Neural cell (in vitro differentiated cells): Measurements from ENCODE around the gene SYNPO2. TPM values are rescaled to one million over a fixed set of nuclear protein-coding genes. Genes with fewer than 3 reads are reported as not detected.

Experiments
- H2AFZ ChIP-seq: fragments of 200-600, 300-800 bp; sonication (generic), shearing (Covaris generic); 2 replicates; pipeline ENCODE4 v1.6.0; 2014; ENCODE audit warnings: low read depth, mild to moderate bottlenecking, antibody characterized with exemption, low read length, moderate library complexity
- H3F3A ChIP-seq: fragments of 200-600 bp; shearing (Covaris generic); 2 replicates; pipeline ENCODE4 v1.6.1; 2016; ENCODE audit warnings: mild to moderate bottlenecking, moderate library complexity, mixed read lengths, antibody characterized with exemption, low read length; ENCODE audit not compliant: insufficient read depth, poor library complexity, severe bottlenecking
- H3K27ac ChIP-seq: fragments of 200-600, 300-800 bp; sonication (generic), shearing (Covaris generic); 2 replicates; pipeline ENCODE4 v1.5.1; 2014; ENCODE audit warnings: mild to moderate bottlenecking, low read length, moderate library complexity
- H3K27me3 ChIP-seq: fragments of 300-800, 200-600 bp; sonication (generic), shearing (Covaris generic); 2 replicates; pipeline ENCODE4 v1.6.0; 2014; ENCODE audit warnings: mild to moderate bottlenecking, low read depth, low read length, moderate library complexity; ENCODE audit not compliant: insufficient read depth
- H3K36me3 ChIP-seq: fragments of 300-800, 200-600 bp; sonication (generic), shearing (Covaris generic); 2 replicates; pipeline ENCODE4 v1.5.1; 2014; ENCODE audit warnings: mild to moderate bottlenecking, antibody characterized with exemption, low read length, moderate library complexity; ENCODE audit not compliant: insufficient read depth
- H3K4me2 ChIP-seq: fragments of 300-800, 200-600 bp; sonication (generic), shearing (Covaris generic); 2 replicates; pipeline ENCODE4 v1.6.0; 2014; ENCODE audit warnings: mild to moderate bottlenecking, low read length
- H3K4me3 ChIP-seq: fragments of 300-800, 200-600 bp; sonication (generic), shearing (Covaris generic); 2 replicates; pipeline ENCODE4 v1.5.1; 2014; ENCODE audit warnings: mild to moderate bottlenecking, low read length, moderate library complexity
- H3K79me2 ChIP-seq: fragments of 200-600 bp; shearing (Covaris generic); replicated peaks from 2 replicates; pipeline ENCODE4 v1.6.0; 2014; ENCODE audit warnings: mild to moderate bottlenecking, low read length, moderate library complexity; ENCODE audit not compliant: insufficient read depth
- H3K9ac ChIP-seq: fragments of 300-800, 200-600 bp; sonication (generic), shearing (Covaris generic); 2 replicates; pipeline ENCODE4 v1.6.1; 2016; ENCODE audit warnings: mild to moderate bottlenecking, low read length, mixed read lengths
- H3K9me2 ChIP-seq: fragments of 200-600 bp; shearing (Covaris generic); 2 replicates; pipeline ENCODE4 v1.6.1; 2016; ENCODE audit warnings: mild to moderate bottlenecking, low read length, mixed read lengths; ENCODE audit not compliant: insufficient read depth
- H3K9me3 ChIP-seq: fragments of 200-600, 300-800 bp; sonication (generic), shearing (Covaris generic); 2 replicates; pipeline ENCODE4 v1.6.1; 2016; ENCODE audit warnings: mild to moderate bottlenecking, mixed run types, low read length, moderate library complexity, mixed read lengths
- H4K20me1 ChIP-seq: fragments of 200-600 bp; shearing (Covaris generic); 2 replicates; pipeline ENCODE4 v1.6.1; 2016; ENCODE audit warnings: mild to moderate bottlenecking, mixed run types; ENCODE audit not compliant: insufficient read depth
- EP300 ChIP-seq: fragments of 450-650 bp; conservative IDR thresholded peaks from 2 replicates; pipeline ENCODE4 v1.6.1; 2014; ENCODE audit warnings: antibody characterized with exemption, mild to moderate bottlenecking, moderate library complexity; ENCODE audit not compliant: poor library complexity, severe bottlenecking
- EZH2 ChIP-seq: fragments of 200-600, 300-800 bp; shearing (Covaris generic), sonication (generic); IDR thresholded peaks from 2 replicates; pipeline ENCODE4 v1.6.1; 2014; ENCODE audit warnings: antibody characterized with exemption, low read length, borderline replicate concordance, mild to moderate bottlenecking; ENCODE audit not compliant: insufficient read depth, poor library complexity, severe bottlenecking
- MXI1 ChIP-seq: fragments of 450-650 bp; conservative IDR thresholded peaks from 2 replicates; pipeline ENCODE4 v1.6.1; 2014; ENCODE audit warnings: antibody characterized with exemption, mild to moderate bottlenecking; ENCODE audit not compliant: poor library complexity, severe bottlenecking
- POLR2AphosphoS5 ChIP-seq: IDR thresholded peaks from 2 replicates; pipeline ENCODE4 v1.6.1; 2012
- RAD21 ChIP-seq: fragments of 450-650 bp; conservative IDR thresholded peaks from 2 replicates; pipeline ENCODE4 v1.6.1; 2014; ENCODE audit warnings: antibody characterized with exemption, mild to moderate bottlenecking, moderate library complexity
- SMC3 ChIP-seq: fragments of 450-650 bp; conservative IDR thresholded peaks from 2 replicates; pipeline ENCODE4 v1.6.1; 2014; ENCODE audit warnings: antibody characterized with exemption, mild to moderate bottlenecking, moderate library complexity; ENCODE audit not compliant: poor library complexity
- TAF1 ChIP-seq: IDR thresholded peaks from 2 replicates; pipeline ENCODE4 v1.6.1; 2012; ENCODE audit warnings: low read depth
- polyA plus RNA-seq: library from polyadenylated mRNA; depleted of rRNA; stranded (reverse); fragments of >200 nt; gene quantifications from 2 replicates; pipeline ENCODE4 v1.2.3, GENCODE V29; 2014
- TF ChIP-seq, protein P1 (sequence below): fragments of 450-650 bp; IDR thresholded peaks from 2 replicates; pipeline ENCODE4 v1.5.1; 2014; ENCODE audit warnings: antibody characterized with exemption, mild to moderate bottlenecking, moderate library complexity; ENCODE audit not compliant: poor library complexity, severe bottlenecking
- TF ChIP-seq, protein P2 (sequence below): IDR thresholded peaks from 2 replicates; pipeline ENCODE4 v1.6.1; 2012; ENCODE audit warnings: borderline replicate concordance

Gene SYNPO2
- polyA plus RNA-seq, 1 donor from 2014 or later, result 0.14 TPM

DNA sequence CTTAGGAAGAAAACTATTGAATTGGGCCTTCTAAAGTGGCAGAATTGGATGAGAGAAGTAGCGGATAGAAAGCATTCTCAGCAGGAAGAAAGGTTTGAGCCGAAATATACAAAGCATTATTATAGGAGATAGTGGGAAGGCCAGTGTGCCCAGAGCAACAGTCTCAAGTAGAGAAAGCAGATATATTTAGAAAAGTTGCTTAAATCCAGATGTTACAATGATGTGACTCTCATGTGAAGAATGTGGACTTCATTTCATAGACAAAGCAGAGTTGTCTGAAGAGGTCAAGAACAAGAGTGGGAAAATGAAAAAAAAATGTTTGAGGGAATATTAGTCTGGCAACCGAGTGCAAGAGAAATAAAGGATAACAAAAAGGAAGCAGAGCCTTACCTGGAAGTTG, 66.9 kb downstream of the SYNPO2 start:
- H3K9me2 ChIP-seq, result no peaks in the 10 kb centered on the region
- no peaks in the 10 kb centered on the region for H3K27me3 ChIP-seq
- no peaks in the 10 kb centered on the region for H4K20me1 ChIP-seq
- no peak overlapping the region for H3K4me3 ChIP-seq
- H3K9me3 ChIP-seq, result no peaks in the 10 kb centered on the region
- H3K27ac ChIP-seq, result no peak overlapping the region
- TF ChIP-seq TAF1 (no peak), EZH2 (no peak), EP300 (no peak), MXI1 (no peak)
- TF ChIP-seq, protein P1, sequence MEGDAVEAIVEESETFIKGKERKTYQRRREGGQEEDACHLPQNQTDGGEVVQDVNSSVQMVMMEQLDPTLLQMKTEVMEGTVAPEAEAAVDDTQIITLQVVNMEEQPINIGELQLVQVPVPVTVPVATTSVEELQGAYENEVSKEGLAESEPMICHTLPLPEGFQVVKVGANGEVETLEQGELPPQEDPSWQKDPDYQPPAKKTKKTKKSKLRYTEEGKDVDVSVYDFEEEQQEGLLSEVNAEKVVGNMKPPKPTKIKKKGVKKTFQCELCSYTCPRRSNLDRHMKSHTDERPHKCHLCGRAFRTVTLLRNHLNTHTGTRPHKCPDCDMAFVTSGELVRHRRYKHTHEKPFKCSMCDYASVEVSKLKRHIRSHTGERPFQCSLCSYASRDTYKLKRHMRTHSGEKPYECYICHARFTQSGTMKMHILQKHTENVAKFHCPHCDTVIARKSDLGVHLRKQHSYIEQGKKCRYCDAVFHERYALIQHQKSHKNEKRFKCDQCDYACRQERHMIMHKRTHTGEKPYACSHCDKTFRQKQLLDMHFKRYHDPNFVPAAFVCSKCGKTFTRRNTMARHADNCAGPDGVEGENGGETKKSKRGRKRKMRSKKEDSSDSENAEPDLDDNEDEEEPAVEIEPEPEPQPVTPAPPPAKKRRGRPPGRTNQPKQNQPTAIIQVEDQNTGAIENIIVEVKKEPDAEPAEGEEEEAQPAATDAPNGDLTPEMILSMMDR, result no peak
- no peak overlapping the region for H3K4me2 ChIP-seq
- H3K36me3 ChIP-seq, result no peaks in the 10 kb centered on the region
- H2AFZ ChIP-seq, result no peak overlapping the region
- no peaks in the 10 kb centered on the region for H3K79me2 ChIP-seq
- H3K9ac ChIP-seq, result no peak overlapping the region
- H3F3A ChIP-seq, result no peaks in the 10 kb centered on the region

DNA sequence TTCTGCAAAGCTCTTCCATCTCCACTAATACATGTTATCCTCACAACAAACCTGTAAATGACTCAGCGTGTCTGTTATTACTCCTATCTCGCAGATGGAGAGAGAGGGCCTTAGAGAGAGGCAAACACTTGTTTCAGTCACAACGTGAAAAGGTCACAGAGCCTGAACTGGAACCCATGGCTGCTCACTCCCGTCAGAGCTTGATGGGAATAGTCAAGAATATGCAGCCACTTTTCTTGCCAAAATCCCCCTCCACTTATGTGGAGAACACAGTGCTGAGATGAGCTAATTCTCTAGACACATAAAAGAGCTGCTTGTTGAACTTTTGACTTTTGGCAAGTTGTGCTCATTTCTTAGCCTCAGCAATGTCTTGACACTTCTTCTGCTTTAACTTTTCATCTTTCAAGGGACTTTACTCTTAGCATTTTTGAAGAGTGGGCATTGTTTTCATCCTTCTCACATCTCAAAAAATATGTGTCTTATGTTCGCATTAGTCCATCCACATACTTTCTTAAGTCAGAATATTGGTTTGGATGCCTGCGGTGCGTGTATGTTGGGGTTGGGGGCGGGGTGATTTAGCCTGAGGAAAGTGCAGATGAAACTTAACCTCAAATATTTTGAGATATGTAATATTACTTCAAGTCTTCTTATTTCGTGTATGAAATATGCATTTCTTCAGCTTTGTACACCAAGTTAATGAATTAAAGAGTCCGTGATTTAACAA, 69.2 kb downstream of the SYNPO2 start:
- H3K36me3 ChIP-seq, result no peaks in the 10 kb centered on the region
- no peaks in the 10 kb centered on the region for H3K79me2 ChIP-seq
- no peak overlapping the region for H3K4me2 ChIP-seq
- H4K20me1 ChIP-seq, result no peaks in the 10 kb centered on the region
- TF ChIP-seq SMC3 (no peak), EZH2 (no peak), TAF1 (no peak)
- TF ChIP-seq, protein P1, result no peak
- no peaks in the 10 kb centered on the region for H3K9me2 ChIP-seq
- H3K4me3 ChIP-seq, result no peak overlapping the region
- H3K27me3 ChIP-seq, result no peaks in the 10 kb centered on the region
- no peak overlapping the region for H3K27ac ChIP-seq
- H3F3A ChIP-seq, result no peaks in the 10 kb centered on the region
- H2AFZ ChIP-seq, result no peak overlapping the region
- no peaks in the 10 kb centered on the region for H3K9me3 ChIP-seq
- H3K9ac ChIP-seq, result no peak overlapping the region

DNA sequence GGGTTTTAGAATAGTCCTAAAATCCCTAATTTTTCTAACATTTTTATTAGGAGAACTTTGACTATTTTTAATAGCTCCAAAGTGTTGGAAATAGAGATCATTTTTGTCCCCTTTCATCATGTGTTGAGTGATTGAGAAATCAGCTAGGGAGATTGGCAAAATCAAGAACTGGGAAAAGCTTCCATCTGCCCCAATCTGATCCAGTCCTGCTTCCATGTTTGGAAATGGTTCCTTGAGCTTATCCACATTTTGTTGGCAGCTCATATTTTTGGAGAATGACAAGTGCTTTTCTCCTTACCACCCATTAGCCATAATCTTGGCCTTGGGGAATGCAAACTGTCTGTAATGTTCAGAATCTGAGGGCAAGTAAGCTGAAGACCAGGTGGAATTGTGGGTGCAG, 73.9 kb downstream of the SYNPO2 start:
- no peaks in the 10 kb centered on the region for H3K27me3 ChIP-seq
- H2AFZ ChIP-seq, result no peak overlapping the region

More for the DNA sequence above, 73.9 kb downstream of the SYNPO2 start:
- H3K4me2 ChIP-seq, result no peak overlapping the region
- TF ChIP-seq RAD21 (no peak), EP300 (no peak), TAF1 (no peak), MXI1 (no peak), SMC3 (no peak), EZH2 (no peak), POLR2AphosphoS5 (no peak)
- TF ChIP-seq, protein P2, sequence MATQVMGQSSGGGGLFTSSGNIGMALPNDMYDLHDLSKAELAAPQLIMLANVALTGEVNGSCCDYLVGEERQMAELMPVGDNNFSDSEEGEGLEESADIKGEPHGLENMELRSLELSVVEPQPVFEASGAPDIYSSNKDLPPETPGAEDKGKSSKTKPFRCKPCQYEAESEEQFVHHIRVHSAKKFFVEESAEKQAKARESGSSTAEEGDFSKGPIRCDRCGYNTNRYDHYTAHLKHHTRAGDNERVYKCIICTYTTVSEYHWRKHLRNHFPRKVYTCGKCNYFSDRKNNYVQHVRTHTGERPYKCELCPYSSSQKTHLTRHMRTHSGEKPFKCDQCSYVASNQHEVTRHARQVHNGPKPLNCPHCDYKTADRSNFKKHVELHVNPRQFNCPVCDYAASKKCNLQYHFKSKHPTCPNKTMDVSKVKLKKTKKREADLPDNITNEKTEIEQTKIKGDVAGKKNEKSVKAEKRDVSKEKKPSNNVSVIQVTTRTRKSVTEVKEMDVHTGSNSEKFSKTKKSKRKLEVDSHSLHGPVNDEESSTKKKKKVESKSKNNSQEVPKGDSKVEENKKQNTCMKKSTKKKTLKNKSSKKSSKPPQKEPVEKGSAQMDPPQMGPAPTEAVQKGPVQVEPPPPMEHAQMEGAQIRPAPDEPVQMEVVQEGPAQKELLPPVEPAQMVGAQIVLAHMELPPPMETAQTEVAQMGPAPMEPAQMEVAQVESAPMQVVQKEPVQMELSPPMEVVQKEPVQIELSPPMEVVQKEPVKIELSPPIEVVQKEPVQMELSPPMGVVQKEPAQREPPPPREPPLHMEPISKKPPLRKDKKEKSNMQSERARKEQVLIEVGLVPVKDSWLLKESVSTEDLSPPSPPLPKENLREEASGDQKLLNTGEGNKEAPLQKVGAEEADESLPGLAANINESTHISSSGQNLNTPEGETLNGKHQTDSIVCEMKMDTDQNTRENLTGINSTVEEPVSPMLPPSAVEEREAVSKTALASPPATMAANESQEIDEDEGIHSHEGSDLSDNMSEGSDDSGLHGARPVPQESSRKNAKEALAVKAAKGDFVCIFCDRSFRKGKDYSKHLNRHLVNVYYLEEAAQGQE, result no peak
- TF ChIP-seq, protein P1, result no peak
- H3F3A ChIP-seq, result no peaks in the 10 kb centered on the region
- H3K4me3 ChIP-seq, result no peak overlapping the region
- no peak overlapping the region for H3K9ac ChIP-seq
- H3K9me3 ChIP-seq, result no peaks in the 10 kb centered on the region
- H3K79me2 ChIP-seq, result no peaks in the 10 kb centered on the region
- no peaks in the 10 kb centered on the region for H3K36me3 ChIP-seq
- no peaks in the 10 kb centered on the region for H3K9me2 ChIP-seq
- no peaks in the 10 kb centered on the region for H4K20me1 ChIP-seq
- no peak overlapping the region for H3K27ac ChIP-seq
